RWPE1 (cell line): Measurements from ENCODE around the gene MOSMO.

Experiments used
- CTCF ChIA-PET: fragments of 350-600 bp; sonication (Branson Sonifier 250); formaldehyde crosslinking; extraction: SDS; loops from one replicate; lab custom pipeline; 2021; lab: Yijun Ruan, JAX
- POLR2A ChIA-PET: fragments of 400-600 bp; formaldehyde crosslinking; extraction: SDS; loops from one replicate; lab custom pipeline; 2020; ENCODE audit warnings: antibody characterized with exemption; ENCODE audit not compliant: low non-redundant PET; lab: Yijun Ruan, JAX
- DNase-seq: peaks from one replicate; pipeline ENCODE4 v3.0.0; 2012; ENCODE audit warnings: low spot score
- H3K27ac ChIP-seq: fragments of 450-650 bp; 2 replicates; pipeline ENCODE4 v1.5.1; 2017
- CTCF ChIP-seq: fragments of 450-650 bp; conservative IDR thresholded peaks from 2 replicates; pipeline ENCODE4 v1.5.1; 2017; ENCODE audit warnings: low read depth, mild to moderate bottlenecking

Gene MOSMO

GRCh38 chr16:22065252-22065651 lies 57.3 kb downstream of the MOSMO start:
- ChIA-PET CTCF (interaction anchor here (0.6 to 4.3 kb wide), 3 partner anchors 13 to 25 kb away, joined by 4 to 19 read pairs (median 8); no protein-coding TSS in a partner anchor), POLR2A (no interaction called here)
- DNase-seq: peak; percentile 79
- H3K27ac ChIP-seq: no peak overlapping the region
- TF ChIP-seq CTCF: no peak

DNA sequence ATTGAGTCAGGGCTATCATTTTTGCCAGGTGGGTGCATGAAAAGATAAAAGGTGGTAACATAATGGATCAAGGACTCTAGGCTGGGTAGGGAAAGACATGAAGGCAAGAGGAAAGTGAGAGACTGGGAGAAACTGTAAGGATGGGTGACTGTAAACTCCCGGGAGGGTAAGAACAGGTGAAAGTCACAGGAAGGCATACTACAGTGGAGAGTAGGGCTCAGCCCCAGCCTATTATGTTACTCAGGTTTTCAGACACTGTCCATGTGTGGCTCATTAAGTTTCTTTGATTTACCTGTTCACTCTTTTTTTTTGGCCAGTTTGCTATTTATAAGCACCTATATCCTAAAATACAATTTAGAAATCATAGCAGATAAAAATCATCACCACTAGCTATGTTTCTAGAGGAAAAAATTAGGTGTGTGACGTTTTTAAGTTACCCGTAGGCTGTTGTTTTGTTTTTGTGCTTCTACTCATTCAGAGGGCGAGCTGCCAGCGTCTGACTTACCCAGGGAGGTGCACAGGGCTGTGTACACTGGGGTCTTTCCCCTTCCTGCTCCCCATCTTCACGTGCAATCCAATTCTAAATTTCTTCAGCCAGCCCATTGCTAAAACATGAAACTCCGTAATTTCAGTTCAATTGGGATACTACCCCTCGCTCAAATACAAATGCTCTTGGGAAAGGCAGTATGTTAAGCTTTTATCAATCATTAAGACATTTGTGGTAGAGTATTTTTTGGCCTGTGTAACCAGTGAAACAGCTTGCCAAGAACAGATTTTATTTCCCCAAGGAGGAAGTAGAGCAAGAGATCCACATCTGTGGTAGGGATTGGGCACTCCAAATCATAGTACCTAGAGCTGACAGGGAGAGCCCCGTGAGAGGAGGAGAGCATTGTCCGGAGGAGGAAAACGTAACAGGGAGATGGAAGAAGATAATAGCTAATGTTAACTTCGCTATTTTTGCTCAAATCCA lies 62.7 kb downstream of the MOSMO start:
- POLR2A ChIA-PET: interaction anchor here (0.6 to 1.3 kb wide), 2 partner anchors 63 to 72 kb away, joined by 3 to 7 read pairs; partner anchors contain the start of gene MOSMO
- DNase-seq: peak; percentile 37
- CTCF ChIA-PET: no interaction called here
- no peak for TF ChIP-seq CTCF
- H3K27ac ChIP-seq: peak overlapping the region; percentile 52; the same call in 1 of the 2 replicates

DNA sequence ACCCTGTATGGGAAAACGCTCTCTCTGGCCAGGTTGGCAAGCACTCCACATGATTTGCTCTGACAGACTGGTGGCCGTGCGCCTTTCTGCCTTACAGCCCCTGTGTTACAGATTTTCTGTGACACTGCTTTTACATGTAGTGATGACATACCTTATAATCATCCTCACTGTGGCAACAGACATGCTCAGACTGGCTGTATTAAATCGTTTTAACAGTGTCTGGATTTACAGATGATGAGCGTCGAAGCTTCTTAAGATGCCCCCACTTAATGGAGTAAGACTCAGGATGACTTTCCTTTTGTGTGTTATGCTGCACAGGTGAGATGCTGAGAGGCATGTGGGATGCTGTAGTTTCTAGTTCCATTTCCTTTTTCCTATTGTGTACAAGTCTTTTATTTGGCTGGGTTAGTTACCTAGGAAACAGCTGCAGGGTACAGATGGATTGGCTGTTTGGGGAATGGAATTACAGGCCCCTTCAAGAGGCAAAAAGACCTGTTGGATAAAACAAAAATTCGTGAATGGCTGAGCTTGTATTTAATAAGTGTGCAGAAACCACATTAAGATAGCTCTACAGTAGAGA lies 63.5 kb downstream of the MOSMO start:
- CTCF ChIA-PET: interaction anchor here (0.6 to 1.0 kb wide), 3 partner anchors 48 to 120 kb away, joined by 3 read pairs; no protein-coding TSS in a partner anchor
- peak overlapping the region; percentile 52; the same call in 1 of the 2 replicates for H3K27ac ChIP-seq
- POLR2A ChIA-PET: interaction anchor here (1.3 kb wide), 1 partner anchor 64 kb away, joined by 7 read pairs; the partner anchor contains the start of gene MOSMO
- peak; percentile 58 for DNase-seq
- no peak for TF ChIP-seq CTCF

GRCh38 chr16:22073350-22073749 lies 65.4 kb downstream of the MOSMO start:
- ChIA-PET CTCF (interaction anchor here (0.6 kb wide), 1 partner anchor 53 kb away, joined by 4 read pairs; no protein-coding TSS in a partner anchor), POLR2A (no interaction called here)
- H3K27ac ChIP-seq: no peak overlapping the region
- no peak for DNase-seq
- TF ChIP-seq CTCF: no peak

- no peak for TF ChIP-seq CTCF
- CTCF ChIA-PET: no interaction called here
- DNase-seq: no peak
- H3K27ac ChIP-seq: no peak overlapping the region
- POLR2A ChIA-PET: no interaction called here
Observed at GRCh38 chr16:22075043-22075757, 67.3 kb downstream of the MOSMO start.

DNA sequence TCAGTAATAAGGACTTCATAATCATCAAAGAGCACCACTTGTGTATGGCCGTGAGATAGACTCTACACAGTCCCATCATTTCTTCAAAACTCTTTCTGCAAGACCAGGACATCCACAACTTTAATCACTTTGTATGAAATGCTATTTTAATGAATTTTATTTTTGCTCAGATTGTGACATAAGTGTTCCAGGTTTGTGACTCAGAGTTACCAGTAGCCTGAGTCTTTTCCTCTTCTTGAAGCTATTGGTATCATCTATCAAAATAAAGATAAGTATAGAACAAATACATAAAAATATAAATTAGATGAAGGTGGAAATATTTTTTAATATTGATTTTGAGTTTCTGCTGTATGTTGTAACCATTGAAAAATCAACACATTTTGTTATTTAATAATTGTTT lies 67.9 kb downstream of the MOSMO start:
- DNase-seq: no peak
- CTCF ChIA-PET: no interaction called here
- POLR2A ChIA-PET: no interaction called here
- TF ChIP-seq CTCF: no peak
- H3K27ac ChIP-seq: no peak overlapping the region
